ENCODE results near the gene SMARCAL1.

The SMARCAL1 gene

GRCh38 chr2:216467845-216468244 is 55.6 kb downstream of the SMARCAL1 start:
- Histone ChIP-seq H3K9ac (no peak overlapping the region), H3K9me3 (no peaks in the 10 kb centered on the region), H3K4me1 (no peaks in the 10 kb centered on the region), H4K20me1 (no peaks in the 10 kb centered on the region), H3K27ac (no peak overlapping the region), H3K4me3 (no peak overlapping the region), H3K27me3 (no peaks in the 10 kb centered on the region), H3K36me3 (peaks cover 82% of the 10 kb centered on the region), H3K4me2 (no peak overlapping the region)
- peak; percentile 48 for TF ChIP-seq Cebpa-rat (IDR thresholded peaks at IDR 0.05)

- Histone ChIP-seq H3K9me3 (no peaks in the 10 kb centered on the region), H3K9ac (no peak overlapping the region)
Observed at GRCh38 chr2:216469661-216470060, 57.4 kb downstream of the SMARCAL1 start.

GRCh38 chr2:216473187-216473586 is 60.9 kb downstream of the SMARCAL1 start:
- H3K36me3 ChIP-seq, result peaks cover 61% of the 10 kb centered on the region
- H3K4me3 ChIP-seq, result no peak overlapping the region
- no peak overlapping the region for H3K4me2 ChIP-seq
- no peaks in the 10 kb centered on the region for H3K9me3 ChIP-seq
- peaks cover 14% of the 10 kb centered on the region for H4K20me1 ChIP-seq
- H3K27me3 ChIP-seq, result no peaks in the 10 kb centered on the region
- H3K9ac ChIP-seq, result no peak overlapping the region
- H3K27ac ChIP-seq, result no peak overlapping the region
- no peak for TF ChIP-seq Cebpa-rat (IDR thresholded peaks at IDR 0.05)
- H3K4me1 ChIP-seq, result peaks cover 22% of the 10 kb centered on the region

More at GRCh38 chr2:216469661-216470060, 57.4 kb downstream of the SMARCAL1 start:
- H3K4me1 ChIP-seq, result peaks cover 3% of the 10 kb centered on the region
- H3K27me3 ChIP-seq, result no peaks in the 10 kb centered on the region
- H3K36me3 ChIP-seq, result peaks cover 72% of the 10 kb centered on the region
- H4K20me1 ChIP-seq, result peaks cover under 1% of the 10 kb centered on the region; the same call in 1 of the 2 replicates
- TF ChIP-seq Cebpa-rat (IDR thresholded peaks at IDR 0.05), result no peak
- no peak overlapping the region for H3K27ac ChIP-seq
- no peak overlapping the region for H3K4me3 ChIP-seq
- H3K4me2 ChIP-seq, result no peak overlapping the region

- peaks cover 22% of the 10 kb centered on the region for H3K4me1 ChIP-seq
- H3K27ac ChIP-seq, result no peak overlapping the region
- peaks cover 14% of the 10 kb centered on the region for H4K20me1 ChIP-seq
- no peaks in the 10 kb centered on the region for H3K9me3 ChIP-seq
- peaks cover 60% of the 10 kb centered on the region for H3K36me3 ChIP-seq
- no peak for TF ChIP-seq Cebpa-rat (IDR thresholded peaks at IDR 0.05)
- H3K4me2 ChIP-seq, result peak overlapping the region; percentile 96
- peak overlapping the region; percentile 39; the same call in 1 of the 2 replicates for H3K4me3 ChIP-seq
- no peaks in the 10 kb centered on the region for H3K27me3 ChIP-seq
- peak overlapping the region; percentile 40; the same call in 1 of the 2 replicates for H3K9ac ChIP-seq
Observed at GRCh38 chr2:216474925-216475670, 62.8 kb downstream of the SMARCAL1 start.

- Histone ChIP-seq H3K4me3 (no peak overlapping the region), H3K4me2 (peak overlapping the region; percentile 96), H3K9me3 (no peaks in the 10 kb centered on the region), H3K27ac (no peak overlapping the region), H3K36me3 (peaks cover 60% of the 10 kb centered on the region), H4K20me1 (peaks cover 14% of the 10 kb centered on the region), H3K4me1 (peaks cover 22% of the 10 kb centered on the region), H3K9ac (no peak overlapping the region; the same call in 1 of the 2 replicates), H3K27me3 (no peaks in the 10 kb centered on the region)
- TF ChIP-seq Cebpa-rat (IDR thresholded peaks at IDR 0.05), result no peak
Observed at GRCh38 chr2:216475767-216476166, 63.5 kb downstream of the SMARCAL1 start.

- H4K20me1 ChIP-seq, result peaks cover 14% of the 10 kb centered on the region
- no peaks in the 10 kb centered on the region for H3K9me3 ChIP-seq
- no peak overlapping the region for H3K4me2 ChIP-seq
- no peak overlapping the region for H3K4me3 ChIP-seq
- peaks cover 22% of the 10 kb centered on the region for H3K4me1 ChIP-seq
- no peaks in the 10 kb centered on the region for H3K27me3 ChIP-seq
- peaks cover 63% of the 10 kb centered on the region for H3K36me3 ChIP-seq
- H3K27ac ChIP-seq, result no peak overlapping the region
- H3K9ac ChIP-seq, result no peak overlapping the region
- no peak for TF ChIP-seq Cebpa-rat (IDR thresholded peaks at IDR 0.05)
Observed at GRCh38 chr2:216477283-216478035, 65.2 kb downstream of the SMARCAL1 start.

GRCh38 chr2:216478151-216478550 is 65.9 kb downstream of the SMARCAL1 start:
- no peak for TF ChIP-seq Cebpa-rat (IDR thresholded peaks at IDR 0.05)
- Histone ChIP-seq H3K4me3 (no peak overlapping the region), H4K20me1 (peaks cover 14% of the 10 kb centered on the region), H3K9me3 (no peaks in the 10 kb centered on the region), H3K27ac (no peak overlapping the region), H3K4me1 (peaks cover 22% of the 10 kb centered on the region), H3K36me3 (peaks cover 70% of the 10 kb centered on the region), H3K4me2 (no peak overlapping the region), H3K9ac (no peak overlapping the region), H3K27me3 (no peaks in the 10 kb centered on the region)

GRCh38 chr2:216478791-216479190 is 66.5 kb downstream of the SMARCAL1 start:
- Histone ChIP-seq H3K4me2 (no peak overlapping the region), H3K27ac (no peak overlapping the region), H4K20me1 (peaks cover 14% of the 10 kb centered on the region), H3K27me3 (no peaks in the 10 kb centered on the region), H3K9me3 (no peaks in the 10 kb centered on the region), H3K36me3 (peaks cover 74% of the 10 kb centered on the region), H3K4me1 (peaks cover 22% of the 10 kb centered on the region), H3K4me3 (no peak overlapping the region), H3K9ac (no peak overlapping the region)
- TF ChIP-seq Cebpa-rat (IDR thresholded peaks at IDR 0.05), result no peak

GRCh38 chr2:216480221-216480620 is 67.9 kb downstream of the SMARCAL1 start:
- no peaks in the 10 kb centered on the region for H3K27me3 ChIP-seq
- H3K4me3 ChIP-seq, result no peak overlapping the region
- H3K36me3 ChIP-seq, result peaks cover 71% of the 10 kb centered on the region
- TF ChIP-seq Cebpa-rat (IDR thresholded peaks at IDR 0.05), result no peak
- peaks cover 8% of the 10 kb centered on the region for H4K20me1 ChIP-seq
- peaks cover 13% of the 10 kb centered on the region for H3K4me1 ChIP-seq
- no peaks in the 10 kb centered on the region for H3K9me3 ChIP-seq
- no peak overlapping the region for H3K9ac ChIP-seq
- no peak overlapping the region for H3K4me2 ChIP-seq
- no peak overlapping the region for H3K27ac ChIP-seq

GRCh38 chr2:216482640-216483039 is 70.4 kb downstream of the SMARCAL1 start:
- Histone ChIP-seq H4K20me1 (no peaks in the 10 kb centered on the region), H3K9me3 (no peaks in the 10 kb centered on the region), H3K36me3 (peaks cover 55% of the 10 kb centered on the region), H3K27ac (no peak overlapping the region), H3K9ac (no peak overlapping the region), H3K27me3 (no peaks in the 10 kb centered on the region), H3K4me3 (no peak overlapping the region), H3K4me2 (no peak overlapping the region), H3K4me1 (no peaks in the 10 kb centered on the region)
- no peak for TF ChIP-seq Cebpa-rat (IDR thresholded peaks at IDR 0.05)
